Activated T-helper 2 cell treated with anti-CD3 and anti-CD28 coated beads, Interferon-gamma antibody, Interleukin-2, Interleukin-4, amounts not matched to agents 10 μg/mL and 5 μg/mL and 100 μg/mL, durations not matched to agents 14 hours and 24 hours and 36 hours (primary cell): ENCODE measurements around the gene MAGEA6. TPM values are rescaled to one million over a fixed set of nuclear protein-coding genes. Genes with fewer than 3 reads are reported as not detected.

Source experiments
- total RNA-seq: library from RNA; stranded (reverse); gene quantifications from 2 replicates; pipeline ENCODE4 v1.2.3, GENCODE V29; 2022

MAGEA6 gene
- total RNA-seq, 1 donor from 2014 or later: not detected

Other genes with a start within 250 kb of the MAGEA6 start
- gene GABRQ, start 131.8 kb downstream of the MAGEA6 start, total RNA-seq: 0.05 and 0.07 TPM in 2 replicates
- not detected in 2 replicates for gene MAGEA3, start 70.9 kb downstream of the MAGEA6 start, total RNA-seq
- gene CSAG2, start 60.4 kb downstream of the MAGEA6 start, total RNA-seq: not detected in 2 replicates
- not detected in 2 replicates for gene MAGEA2B, start 55.1 kb downstream of the MAGEA6 start, total RNA-seq
- not detected in 2 replicates for gene CSAG1, start 36.0 kb downstream of the MAGEA6 start, total RNA-seq
- not detected in 2 replicates for gene MAGEA12, start 35.9 kb downstream of the MAGEA6 start, total RNA-seq
- gene MAGEA2, start 15.8 kb downstream of the MAGEA6 start, total RNA-seq: not detected in 2 replicates
- not detected in 2 replicates for gene CSAG3, start 10.5 kb downstream of the MAGEA6 start, total RNA-seq
- 9.9 and 11.3 TPM in 2 replicates for gene CETN2, start 61.1 kb upstream of the MAGEA6 start, total RNA-seq
- 25.9 and 26.7 TPM in 2 replicates for gene NSDHL, start 61.4 kb upstream of the MAGEA6 start, total RNA-seq
- gene ZNF185, start 128.4 kb upstream of the MAGEA6 start, total RNA-seq: 0.68 and 0.83 TPM in 2 replicates
- gene PNMA5, start 224.4 kb upstream of the MAGEA6 start, total RNA-seq: not detected in 2 replicates